HG03460 (cell line): Measurements from ENCODE around the gene RIN3.

Experiments
- ATAC-seq: cut with Tn5 transposase; IDR thresholded peaks from one replicate; pipeline ENCODE4 v1.9.1; 2021; ENCODE audit not compliant: unreplicated experiment

The RIN3 gene

DNA sequence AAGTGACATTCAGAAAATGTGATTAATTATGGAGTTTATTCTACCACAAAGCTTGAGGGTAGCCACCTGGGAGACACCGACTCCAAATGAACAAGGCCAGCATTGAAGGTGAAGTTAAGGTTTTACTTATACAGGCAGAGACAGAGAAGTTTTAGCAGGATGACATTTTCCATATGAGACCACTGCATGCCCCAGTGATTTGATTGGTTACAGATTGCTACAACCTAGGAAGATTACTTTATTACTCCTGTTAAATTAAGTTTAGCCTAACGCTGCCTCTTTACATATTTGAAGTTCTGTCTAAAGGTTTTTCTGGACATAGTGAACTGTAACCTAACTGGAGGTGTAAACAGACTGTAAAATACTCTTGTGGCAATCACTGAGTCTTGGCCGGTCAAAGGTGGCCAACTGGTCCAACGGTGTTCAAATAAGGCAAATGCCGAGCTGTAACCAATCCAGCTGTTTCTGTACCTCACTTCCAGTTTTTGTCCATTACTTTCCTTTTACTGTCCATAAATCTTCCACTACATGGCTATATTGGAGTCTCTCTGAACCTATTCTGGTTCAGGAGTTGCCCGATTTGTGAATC lies 57.2 kb downstream of the RIN3 start:
- no peak for ATAC-seq

DNA sequence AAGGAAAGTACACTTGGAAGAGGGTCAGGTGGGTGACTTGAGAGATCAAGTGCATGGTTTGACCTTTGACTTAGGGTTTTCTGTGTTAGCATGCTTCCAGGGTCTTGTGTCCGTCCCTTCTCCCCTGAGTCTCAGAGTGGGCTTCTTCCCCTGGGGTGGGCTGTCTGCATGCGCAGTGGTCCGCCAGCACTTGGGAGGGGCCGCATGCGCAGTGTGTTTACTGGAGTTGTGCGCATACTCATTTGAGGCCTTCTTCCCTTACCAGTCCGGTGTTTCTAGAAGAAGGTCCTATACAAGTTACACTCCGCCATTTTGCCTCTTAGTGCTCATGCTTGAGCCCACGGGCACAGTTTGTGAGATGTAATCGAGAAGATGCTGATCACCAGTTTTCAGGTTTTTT lies 58.5 kb downstream of the RIN3 start:
- no peak for ATAC-seq

DNA sequence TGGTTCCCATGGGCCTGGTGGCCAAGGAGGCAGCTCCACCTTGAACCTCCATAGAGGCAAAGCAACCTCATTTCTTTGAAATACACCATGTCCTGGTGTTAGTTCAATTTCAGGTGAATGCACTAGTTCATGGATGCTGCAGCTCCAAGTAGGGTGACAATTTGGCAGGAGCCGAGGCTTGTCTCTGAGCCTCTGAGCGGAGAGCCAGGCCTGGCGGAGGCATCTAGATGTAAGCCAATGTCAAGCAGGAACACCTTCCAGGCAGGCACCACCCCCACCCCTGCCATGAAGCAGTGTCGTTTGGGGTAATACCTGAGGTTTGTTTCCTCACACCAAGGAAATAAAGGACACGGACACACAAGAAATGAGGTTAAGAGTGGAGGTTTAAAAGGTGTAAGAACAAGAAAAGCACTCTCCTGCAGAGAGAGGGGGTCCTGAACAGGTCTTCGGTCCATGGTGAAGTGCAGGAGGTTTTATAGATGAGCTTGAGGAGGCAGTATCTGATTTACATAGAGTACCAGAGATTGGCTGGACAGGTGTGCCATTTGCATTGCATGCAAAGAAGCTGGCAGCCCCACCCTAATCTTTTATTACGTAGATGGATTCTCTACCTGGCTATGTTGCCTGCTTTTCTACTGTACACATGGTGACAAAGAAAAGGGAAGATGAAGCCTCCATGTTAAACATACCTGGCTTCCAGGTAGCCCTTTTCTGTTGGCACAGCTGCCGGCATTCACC lies 60.3 kb downstream of the RIN3 start:
- no peak for ATAC-seq

DNA sequence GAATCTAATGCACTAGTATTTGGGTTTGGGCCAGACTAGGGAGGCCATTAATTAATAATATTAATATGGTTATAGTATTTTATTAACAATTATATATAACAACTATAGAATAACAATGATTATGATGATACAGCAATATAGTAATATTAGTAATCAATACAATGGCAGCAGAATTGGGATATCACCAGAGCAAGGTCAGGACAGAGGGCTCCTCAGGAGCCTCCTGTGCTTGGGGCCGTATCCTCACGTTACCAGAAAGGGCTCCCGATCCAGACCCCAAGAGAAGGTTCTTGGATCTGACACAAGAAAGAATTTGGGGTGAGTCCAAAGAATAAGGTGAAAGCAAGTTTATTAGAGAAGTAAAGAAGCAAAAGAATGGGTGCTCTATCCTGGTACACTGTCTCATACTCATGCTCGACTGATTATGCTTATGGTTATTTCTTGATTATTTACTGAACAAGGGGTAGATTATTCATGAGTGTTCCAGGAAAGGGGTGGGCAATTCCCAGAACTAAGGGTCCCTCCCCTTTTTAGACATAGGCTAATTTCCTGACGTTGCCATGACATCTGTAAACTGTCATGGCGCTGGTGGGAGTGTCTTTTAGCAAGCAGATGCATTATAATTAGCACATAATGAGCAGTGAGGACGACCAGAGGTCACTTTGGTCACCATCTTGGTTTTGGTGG lies 61.6 kb downstream of the RIN3 start:
- no peak for ATAC-seq

DNA sequence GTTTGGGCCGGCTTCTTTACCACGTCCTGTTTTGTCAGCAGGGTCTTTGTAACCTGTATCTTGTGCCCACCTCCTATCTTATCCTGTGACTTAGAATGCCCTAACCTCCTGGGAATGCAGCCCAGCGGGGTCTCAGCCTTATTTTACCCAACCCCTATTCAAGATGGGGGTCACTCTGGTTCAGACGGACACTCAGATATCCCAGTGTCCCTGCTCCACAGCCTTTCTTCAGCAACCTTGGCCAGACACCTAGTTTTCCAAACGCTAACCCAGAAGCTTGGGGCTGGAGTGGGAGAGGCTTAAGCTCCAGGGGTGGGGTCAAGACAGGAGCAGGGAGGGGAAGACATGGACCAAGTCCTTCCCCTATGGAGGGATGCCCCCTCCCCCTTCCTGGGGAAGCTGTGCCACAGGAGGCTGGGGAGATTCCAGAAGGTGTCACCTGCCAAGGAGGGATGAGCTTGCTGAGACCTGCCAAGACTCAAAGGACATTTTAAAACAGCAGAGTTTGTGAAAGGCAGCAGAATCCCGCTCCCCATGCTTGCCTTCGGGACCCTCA lies 62.2 kb downstream of the RIN3 start:
- ATAC-seq, result no peak

DNA sequence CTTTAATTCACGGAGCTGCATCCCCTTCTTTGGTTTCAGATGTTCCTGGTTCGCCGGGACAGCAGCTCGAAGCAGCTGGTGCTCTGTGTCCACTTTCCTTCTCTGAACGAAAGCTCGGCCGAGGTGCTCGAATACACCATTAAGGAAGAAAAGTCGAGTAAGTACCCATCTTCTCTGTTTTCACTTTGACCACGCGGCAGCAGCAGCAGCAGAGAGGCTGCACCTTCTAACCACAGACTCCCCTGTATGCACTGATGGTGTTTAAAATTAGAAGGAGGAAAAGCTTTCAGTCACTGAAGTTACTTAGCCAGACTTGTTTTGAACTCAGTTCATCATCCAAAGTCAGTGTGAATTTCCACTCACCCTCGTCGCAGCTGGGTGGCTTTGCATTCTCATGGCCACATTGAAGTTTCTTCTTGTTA lies 63.8 kb downstream of the RIN3 start:
- ATAC-seq, result peak; percentile 78

DNA sequence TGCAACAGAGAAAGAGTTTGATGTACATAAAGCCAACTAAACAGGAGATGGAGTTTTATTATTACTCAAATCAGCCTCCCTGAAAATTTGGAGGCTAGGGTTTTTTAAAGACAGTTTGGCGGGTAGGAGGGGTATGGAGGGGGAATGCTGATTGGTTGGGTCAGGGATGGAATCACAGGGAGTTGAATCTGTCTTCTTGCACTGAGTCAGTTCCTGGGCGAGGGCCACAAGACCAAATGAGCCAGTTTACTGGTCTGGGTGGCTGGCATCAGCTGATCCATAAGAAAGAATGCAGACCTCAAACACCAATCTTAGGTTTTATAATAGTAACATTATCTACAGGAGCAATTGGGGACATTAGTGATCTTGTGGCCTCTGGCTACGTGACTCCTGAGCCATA lies 64.9 kb downstream of the RIN3 start:
- no peak for ATAC-seq

DNA sequence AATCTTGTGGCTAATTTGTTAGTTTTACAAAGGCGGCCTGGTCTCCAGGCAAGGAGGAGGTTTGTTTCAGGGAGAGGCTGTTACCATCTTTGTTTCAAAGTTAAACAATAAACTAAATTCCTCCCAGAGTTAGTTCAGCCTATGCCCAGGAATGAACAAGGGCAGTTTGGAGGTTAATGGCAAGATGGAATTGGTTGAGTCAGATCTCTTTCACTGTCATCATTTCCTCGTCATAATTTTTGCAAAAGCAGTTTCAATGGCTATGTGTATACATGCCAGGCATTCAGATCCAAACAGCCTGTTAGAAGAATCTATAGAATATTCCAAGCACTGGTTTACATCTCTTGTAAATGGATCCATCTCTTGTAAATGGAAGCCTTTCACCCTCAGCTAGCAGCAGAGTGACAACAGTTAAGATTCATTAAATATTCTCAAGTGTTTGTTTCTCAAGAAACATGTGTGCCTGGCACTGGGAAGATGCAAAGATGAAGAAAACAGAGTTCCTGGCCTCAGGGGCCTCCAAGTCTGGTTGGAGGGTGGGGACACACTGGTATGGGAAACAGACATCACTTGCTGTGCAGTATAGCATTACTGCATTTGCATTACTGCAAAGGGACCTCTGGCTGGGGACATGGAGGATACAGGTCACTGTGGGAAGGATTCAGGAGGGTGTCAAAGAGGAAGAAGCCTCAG lies 65.8 kb downstream of the RIN3 start:
- ATAC-seq, result no peak

DNA sequence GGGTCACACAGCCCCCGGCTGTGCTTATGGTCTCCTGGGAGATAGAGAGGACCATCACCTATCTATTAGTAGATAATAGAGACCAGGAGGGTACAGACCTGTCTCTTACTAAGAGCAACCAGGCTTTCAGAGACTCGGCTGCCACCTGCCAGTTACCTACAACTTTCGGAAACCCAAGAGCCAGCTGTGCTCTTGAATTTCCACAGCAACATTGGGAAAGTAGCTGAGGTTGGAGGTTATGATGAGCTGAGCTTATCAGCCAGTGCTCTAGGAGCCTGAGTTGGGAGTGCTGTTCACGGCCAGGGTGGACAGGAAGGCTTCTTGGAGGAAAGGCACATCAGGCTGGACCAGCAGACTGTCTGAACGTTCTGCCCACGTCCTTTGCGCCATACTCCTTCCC lies 67.6 kb downstream of the RIN3 start:
- no peak for ATAC-seq

DNA sequence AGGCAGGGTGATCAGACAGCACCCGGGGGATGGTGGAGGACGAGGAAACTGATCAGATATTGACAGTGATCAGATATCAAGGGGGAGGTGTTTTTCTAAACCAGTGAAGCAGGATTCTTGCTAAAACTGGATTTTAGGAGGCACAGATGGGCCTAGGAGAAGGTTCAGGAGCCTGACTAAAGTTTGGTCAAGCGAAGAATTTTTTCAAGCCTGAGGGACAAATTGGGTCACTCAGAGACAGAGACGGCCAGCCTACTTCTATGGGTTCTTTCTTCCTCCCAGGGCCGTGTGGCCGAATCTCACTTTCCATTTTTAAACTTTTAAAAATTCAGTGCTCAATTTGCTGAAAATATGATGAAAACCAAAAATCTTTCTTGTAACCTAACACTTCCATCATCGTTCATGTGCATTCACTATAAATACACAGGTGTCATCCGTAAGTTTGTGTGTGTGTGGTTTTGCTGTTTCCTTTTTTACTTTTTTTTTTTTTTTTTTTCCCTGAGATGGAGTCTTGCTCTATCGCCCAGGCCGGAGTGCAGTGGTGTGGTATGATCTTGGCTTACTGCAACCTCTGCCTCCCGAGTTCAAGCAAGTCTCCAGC lies 68.5 kb downstream of the RIN3 start:
- ATAC-seq, result no peak

DNA sequence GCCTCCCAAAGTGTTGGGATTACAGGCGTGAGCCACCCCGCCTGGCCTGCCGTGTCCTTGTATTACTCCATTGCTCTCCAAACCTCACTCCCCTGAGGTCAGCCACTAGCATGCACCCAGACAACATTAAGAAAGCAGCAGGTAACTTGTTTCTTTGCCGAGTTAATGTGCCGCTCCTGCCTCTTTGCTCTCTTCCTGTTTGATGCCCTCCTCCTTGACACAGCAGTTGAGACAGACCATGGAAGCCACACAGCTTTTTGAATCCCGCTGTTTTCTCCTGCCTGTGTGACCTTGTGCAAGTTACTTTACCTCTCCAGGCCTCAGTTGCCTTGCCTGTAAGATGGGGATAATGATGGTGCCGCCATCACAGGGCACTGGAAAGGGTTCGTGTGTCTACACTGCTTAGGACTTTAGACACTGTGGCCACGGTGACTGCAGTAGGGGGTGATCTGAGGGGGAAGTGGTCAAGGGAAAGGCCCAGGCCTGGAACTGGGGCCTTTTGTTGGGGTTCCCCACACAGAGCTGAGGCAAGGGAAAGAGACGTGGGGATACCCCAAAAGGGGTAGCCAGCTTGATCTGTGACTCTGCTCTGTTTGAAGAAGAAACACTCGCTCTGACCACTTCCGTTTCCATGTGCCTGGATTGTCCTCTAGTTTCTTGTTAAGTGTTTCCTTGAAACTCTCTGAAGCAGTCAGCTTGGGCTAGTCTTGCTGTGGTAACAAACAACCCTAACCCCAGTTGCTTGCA lies 69.3 kb downstream of the RIN3 start:
- peak; percentile 49 for ATAC-seq

DNA sequence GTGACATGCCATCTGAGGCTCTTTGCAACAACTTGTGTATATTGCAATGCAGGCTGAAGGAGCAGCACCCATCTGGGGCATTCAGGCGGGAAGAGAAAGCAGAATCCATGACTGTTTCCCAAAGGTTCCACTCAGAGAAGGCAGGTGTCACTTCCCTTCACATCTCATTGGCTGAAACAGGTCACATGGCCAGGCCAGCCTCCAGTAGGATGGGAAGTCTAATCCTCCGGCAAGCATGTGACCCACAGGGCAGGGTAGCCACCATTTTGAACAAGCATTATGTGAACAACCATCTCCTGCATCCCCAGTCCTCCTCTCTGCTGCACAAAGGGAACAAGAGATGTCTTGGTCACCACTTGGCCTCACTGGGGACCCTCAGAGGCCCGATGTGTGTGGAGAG lies 70.6 kb downstream of the RIN3 start:
- ATAC-seq, result no peak

DNA sequence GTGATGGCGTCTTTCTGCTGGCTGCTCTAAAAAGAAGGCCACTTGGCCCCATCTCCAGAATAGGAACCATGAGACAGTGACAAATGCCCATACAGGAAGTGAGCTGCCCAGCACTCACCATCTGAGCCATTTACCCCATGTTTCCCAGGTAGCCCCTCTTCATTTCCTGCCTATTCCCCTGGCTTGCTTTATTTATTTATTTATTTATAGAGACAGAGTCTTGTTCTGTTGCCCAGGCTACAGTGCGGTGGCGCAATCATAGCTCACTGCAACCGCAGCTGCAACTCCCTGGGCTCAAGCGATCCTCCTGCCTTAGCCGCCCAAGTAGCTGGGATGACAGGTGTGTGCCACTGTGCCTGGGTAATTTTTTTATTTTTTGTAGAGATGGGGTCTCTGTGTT lies 71.2 kb downstream of the RIN3 start:
- ATAC-seq, result no peak

DNA sequence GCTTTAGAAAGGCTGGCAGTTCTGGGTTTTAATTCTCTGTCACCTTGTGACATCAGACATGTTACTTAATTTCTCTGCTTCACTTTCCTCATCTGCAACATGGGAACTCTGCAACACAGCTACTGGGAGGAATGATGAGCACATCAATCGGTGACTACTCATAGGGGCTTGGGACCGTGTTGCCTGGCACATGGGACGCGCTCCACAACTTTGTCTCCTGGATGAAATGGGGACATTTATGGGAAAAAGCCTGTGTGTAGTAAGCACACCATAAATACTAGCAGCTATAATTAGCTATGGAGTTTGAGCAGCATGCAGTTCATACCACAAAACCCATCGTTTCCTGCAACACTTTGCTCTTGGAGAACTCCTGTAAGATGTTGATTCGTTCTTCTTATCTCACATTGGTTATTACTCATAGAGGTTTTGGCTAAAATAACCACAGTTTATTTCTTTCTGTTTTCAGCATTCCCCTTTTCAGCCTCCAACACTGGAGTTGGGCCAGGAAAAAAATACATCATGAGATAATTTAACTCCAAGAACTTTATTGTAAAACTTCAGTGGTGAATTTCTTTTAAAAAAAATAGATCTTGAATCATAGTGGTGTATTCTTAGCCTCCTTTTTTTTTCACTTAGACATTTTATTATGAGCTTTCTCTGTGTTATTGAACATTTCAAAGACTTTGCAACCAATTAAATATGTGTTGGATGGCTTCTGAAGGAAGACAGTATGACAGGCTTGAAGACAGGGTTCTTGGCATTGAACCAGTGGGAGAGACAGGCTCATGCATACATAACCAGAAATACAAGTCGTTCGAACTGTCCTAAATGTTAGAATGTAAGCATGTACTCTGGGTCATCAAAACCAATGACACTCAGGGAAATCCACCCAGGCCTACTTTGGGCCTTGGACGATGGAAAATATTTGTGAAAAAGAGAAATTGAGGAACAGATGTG lies 72.7 kb downstream of the RIN3 start:
- ATAC-seq, result no peak

DNA sequence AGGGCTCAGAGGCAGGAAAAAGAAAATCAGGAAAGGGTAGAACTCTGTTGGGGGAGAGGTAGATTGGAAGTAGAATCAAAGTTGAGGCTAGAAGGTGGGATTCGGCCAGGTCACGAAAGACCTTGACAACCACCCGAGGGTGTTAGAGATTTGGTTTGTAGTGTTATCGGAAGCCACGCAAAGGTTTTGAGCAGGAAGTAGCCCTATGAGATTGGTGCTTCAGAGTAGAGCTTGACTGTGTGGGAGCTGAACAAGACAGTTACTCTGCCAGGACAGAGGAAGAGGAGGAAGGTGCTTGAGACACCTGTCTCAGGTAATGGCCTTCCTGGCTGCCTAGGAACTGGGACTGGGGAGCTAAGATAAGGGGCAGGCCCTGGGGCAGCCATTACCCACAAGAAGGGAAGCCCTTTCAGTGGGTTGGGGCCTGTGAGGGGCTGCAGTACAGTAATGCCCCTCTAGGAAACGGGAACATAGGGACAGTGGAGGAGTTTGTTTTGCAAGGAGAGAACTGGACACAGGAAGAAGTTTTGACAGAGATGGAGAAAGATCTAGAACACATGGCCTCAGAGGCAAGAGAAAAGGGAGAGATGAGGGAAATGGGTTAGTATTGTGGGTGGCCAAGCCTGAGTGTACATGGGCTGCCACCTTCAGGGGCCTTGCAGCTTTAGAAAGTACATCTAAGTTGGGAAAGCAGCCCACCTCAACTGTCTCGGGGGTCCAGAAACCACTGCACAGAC lies 73.5 kb downstream of the RIN3 start:
- no peak for ATAC-seq

DNA sequence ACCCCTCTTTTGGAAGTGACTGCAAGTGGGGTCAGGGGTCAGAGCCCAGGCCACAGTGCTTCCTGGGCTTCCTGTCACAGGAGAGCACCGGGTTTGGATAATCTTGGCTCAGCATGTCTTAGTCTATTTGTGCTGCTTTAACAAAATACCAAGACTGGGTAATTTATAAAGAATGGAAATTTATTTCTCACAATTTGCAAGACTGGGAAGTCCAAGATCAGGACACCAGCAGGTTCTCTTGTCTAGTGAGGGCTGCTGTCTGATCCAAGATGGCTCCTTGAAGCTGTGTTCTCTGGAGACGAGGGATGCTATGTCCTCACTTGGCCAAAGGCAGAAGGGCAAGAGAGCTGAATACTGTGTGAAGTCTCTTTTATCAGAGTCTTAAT lies 74.1 kb downstream of the RIN3 start:
- ATAC-seq, result no peak

DNA sequence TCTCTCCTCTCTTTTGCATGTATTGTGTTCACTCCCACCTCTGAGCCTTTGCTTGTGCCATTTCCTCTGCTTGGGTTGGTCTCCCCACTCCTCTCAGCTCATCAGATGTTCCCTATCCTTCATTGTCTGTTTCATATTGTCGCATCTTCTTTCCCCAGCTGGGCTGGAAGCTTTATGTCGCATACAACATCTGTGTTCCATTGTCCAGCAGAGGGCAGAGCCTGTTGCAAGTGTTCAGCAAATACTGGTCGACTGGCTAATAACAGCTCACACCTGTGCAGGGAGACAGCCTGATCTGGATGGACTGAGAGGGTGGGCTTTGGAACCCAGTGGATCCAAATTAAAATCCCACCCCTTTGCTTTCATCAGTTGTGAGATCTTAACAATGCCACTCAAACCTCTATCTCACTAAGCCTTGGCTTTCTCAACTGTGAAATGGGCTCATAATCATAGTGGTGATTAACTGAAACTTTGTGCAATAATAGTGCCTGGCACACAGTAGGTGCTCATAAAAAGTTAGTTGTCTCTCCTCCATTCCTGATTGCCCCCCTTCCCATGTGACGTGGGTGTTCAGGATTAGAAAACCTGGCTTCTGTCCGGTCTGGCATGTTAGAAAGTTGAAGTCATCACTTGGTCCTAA lies 75.8 kb downstream of the RIN3 start:
- ATAC-seq, result no peak

DNA sequence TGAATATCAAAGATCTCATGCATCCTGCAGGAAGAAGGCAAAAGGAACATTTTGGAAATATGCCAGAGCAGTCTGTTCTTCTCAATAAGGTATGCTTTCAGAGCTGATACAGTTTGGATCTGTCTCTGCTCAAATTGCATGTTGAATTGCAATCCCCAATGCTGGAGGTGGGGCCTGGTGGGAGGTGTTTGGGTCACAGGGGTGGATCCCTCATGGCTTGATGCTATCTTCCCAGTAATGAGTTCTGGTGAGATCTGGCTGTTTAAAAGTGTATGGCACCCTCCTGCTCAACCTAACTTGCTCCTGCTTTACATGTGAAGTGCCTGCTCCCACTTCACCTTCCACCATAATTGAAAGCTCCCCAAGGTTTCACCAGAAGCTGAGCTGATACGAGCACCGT lies 76.6 kb downstream of the RIN3 start:
- no peak for ATAC-seq
